ENCODE data around the gene ZNF525. TPM values are rescaled to one million over a fixed set of nuclear protein-coding genes. Genes with fewer than 3 reads are reported as not detected.
"Not testable (repeated sequence)": the region's sequence is repeated elsewhere in the genome, so short reads cannot be mapped to it uniquely, and the experiment has no call there.

ZNF525 gene
- 10 to 100 TPM; 10.6 to 14.9 (median 12.0) TPM for total RNA-seq

- Mint-ChIP-seq H3K4me3 (peak within 1 kb of the TSS; percentile 95), H3K36me3 (ENCODE audit: insufficient read depth) (peaks cover 10% of the 10 kb centered on the region), H3K4me1 (ENCODE audit: low read depth) (peaks cover 24% of the 10 kb centered on the region), H3K9me3 (peaks cover 4% of the 10 kb centered on the region), H3K27me3 (ENCODE audit: low read depth) (no peaks in the 10 kb centered on the region)
- ATAC-seq (peak; percentile 99 to 100), DNase-seq (peak; percentile 98)
These were observed at the start of gene ZNF525 for GRCh38 chr19:53365134-53365898. Gene ZNF525 (plus strand): TSS chr19:53365705. CDS start chr19:53372282, 6,577 bp downstream.

- peaks cover 18% of the 10 kb centered on the region for H3K9me3 Mint-ChIP-seq
- peak overlapping the region; percentile 32 for H3K4me3 Mint-ChIP-seq
- H3K36me3 Mint-ChIP-seq (ENCODE audit: insufficient read depth), result peaks cover 5% of the 10 kb centered on the region
- ATAC-seq (no peak), DNase-seq (no peak)
- peaks cover 7% of the 10 kb centered on the region for H3K4me1 Mint-ChIP-seq (ENCODE audit: low read depth)
- H3K27me3 Mint-ChIP-seq (ENCODE audit: low read depth), result peaks cover 19% of the 10 kb centered on the region
These were observed 36.5 kb upstream of the ZNF525 start for GRCh38 chr19:53328967-53329366.

- Mint-ChIP-seq H3K27me3 (ENCODE audit: low read depth) (peaks cover 14% of the 10 kb centered on the region), H3K36me3 (ENCODE audit: insufficient read depth) (peaks cover 13% of the 10 kb centered on the region), H3K9me3 (peaks cover 13% of the 10 kb centered on the region)
These were observed 33.0 kb upstream of the ZNF525 start for GRCh38 chr19:53332484-53332883.

GRCh38 chr19:53333066-53333462 lies 32.4 kb upstream of the ZNF525 start:
- H3K4me1 Mint-ChIP-seq (ENCODE audit: low read depth), result peaks cover 18% of the 10 kb centered on the region
- H3K27me3 Mint-ChIP-seq (ENCODE audit: low read depth), result peaks cover 10% of the 10 kb centered on the region
- peaks cover 18% of the 10 kb centered on the region for H3K36me3 Mint-ChIP-seq (ENCODE audit: insufficient read depth)
- ATAC-seq (peak; percentile 29 to 35), DNase-seq (peak; percentile 5)
- H3K4me3 Mint-ChIP-seq, result peak overlapping the region; percentile 93
- peaks cover 9% of the 10 kb centered on the region for H3K9me3 Mint-ChIP-seq

More at GRCh38 chr19:53332484-53332883, 33.0 kb upstream of the ZNF525 start:
- ATAC-seq (no peak), DNase-seq (no peak)
- peak overlapping the region; percentile 93 for H3K4me3 Mint-ChIP-seq
- peaks cover 18% of the 10 kb centered on the region for H3K4me1 Mint-ChIP-seq (ENCODE audit: low read depth)

- H3K27me3 Mint-ChIP-seq (ENCODE audit: low read depth), result peaks cover 7% of the 10 kb centered on the region
- peaks cover 25% of the 10 kb centered on the region for H3K36me3 Mint-ChIP-seq (ENCODE audit: insufficient read depth)
- peak; percentile 97 to 98 for ATAC-seq
- DNase-seq, result peak; percentile 94
- peak within 1 kb of the TSS; percentile 93 for H3K4me3 Mint-ChIP-seq
- H3K9me3 Mint-ChIP-seq, result peaks cover 6% of the 10 kb centered on the region
- H3K4me1 Mint-ChIP-seq (ENCODE audit: low read depth), result peaks cover 16% of the 10 kb centered on the region
These were observed 31.7 kb upstream of the ZNF525 start, which contains the start of gene ZNF845 for GRCh38 chr19:53333463-53334449. Gene ZNF845 (plus strand): TSS chr19:53333749. CDS start chr19:53341308, 7,559 bp downstream.

- not testable (repeated sequence) for H3K4me3 Mint-ChIP-seq; DNase-seq; H3K4me1 Mint-ChIP-seq (ENCODE audit: low read depth); H3K27me3 Mint-ChIP-seq (ENCODE audit: low read depth); ATAC-seq
- H3K9me3 Mint-ChIP-seq, result peaks cover 36% of the 10 kb centered on the region
- H3K36me3 Mint-ChIP-seq (ENCODE audit: insufficient read depth), result peaks cover 84% of the 10 kb centered on the region
These were observed 21.1 kb upstream of the ZNF525 start for GRCh38 chr19:53344403-53344802.

GRCh38 chr19:53355739-53356138 lies 9.8 kb upstream of the ZNF525 start:
- Mint-ChIP-seq H3K27me3 (ENCODE audit: low read depth) (no peaks in the 10 kb centered on the region), H3K9me3 (peaks cover 49% of the 10 kb centered on the region), H3K4me1 (ENCODE audit: low read depth) (no peaks in the 10 kb centered on the region), H3K4me3 (no peak overlapping the region), H3K36me3 (ENCODE audit: insufficient read depth) (peaks cover 34% of the 10 kb centered on the region)
- ATAC-seq (no peak), DNase-seq (no peak)

- Mint-ChIP-seq H3K27me3 (ENCODE audit: low read depth) (no peaks in the 10 kb centered on the region), H3K9me3 (peaks cover 30% of the 10 kb centered on the region), H3K4me1 (ENCODE audit: low read depth) (no peaks in the 10 kb centered on the region), H3K4me3 (no peak overlapping the region), H3K36me3 (ENCODE audit: insufficient read depth) (peaks cover 12% of the 10 kb centered on the region)
- ATAC-seq (no peak), DNase-seq (no peak)
These were observed 7.5 kb upstream of the ZNF525 start for GRCh38 chr19:53357821-53358581.

- not testable (repeated sequence) for H3K4me3 Mint-ChIP-seq; ATAC-seq; DNase-seq; H3K36me3 Mint-ChIP-seq (ENCODE audit: insufficient read depth); H3K4me1 Mint-ChIP-seq (ENCODE audit: low read depth); H3K27me3 Mint-ChIP-seq (ENCODE audit: low read depth)
- H3K9me3 Mint-ChIP-seq, result peaks cover 20% of the 10 kb centered on the region
These were observed 5.4 kb upstream of the ZNF525 start for GRCh38 chr19:53360056-53360455.

GRCh38 chr19:53365899-53366493 lies 491 bp downstream of the ZNF525 start:
- Mint-ChIP-seq H3K9me3 (peaks cover 9% of the 10 kb centered on the region), H3K4me3 (peak overlapping the region; percentile 95), H3K4me1 (ENCODE audit: low read depth) (peaks cover 24% of the 10 kb centered on the region), H3K36me3 (ENCODE audit: insufficient read depth) (peaks cover 16% of the 10 kb centered on the region), H3K27me3 (ENCODE audit: low read depth) (no peaks in the 10 kb centered on the region)
- DNase-seq (peak; percentile 33), ATAC-seq (peak; percentile 52 to 59)

GRCh38 chr19:53372196-53372595 lies 6.7 kb downstream of the ZNF525 start:
- H3K36me3 Mint-ChIP-seq (ENCODE audit: insufficient read depth), result peaks cover 62% of the 10 kb centered on the region
- peaks cover 16% of the 10 kb centered on the region for H3K9me3 Mint-ChIP-seq
- ATAC-seq, result no peak
- H3K4me3 Mint-ChIP-seq, result no peak overlapping the region
- H3K27me3 Mint-ChIP-seq (ENCODE audit: low read depth), result no peaks in the 10 kb centered on the region
- DNase-seq, result no peak
- peaks cover 4% of the 10 kb centered on the region for H3K4me1 Mint-ChIP-seq (ENCODE audit: low read depth)

GRCh38 chr19:53374288-53374687 lies 8.8 kb downstream of the ZNF525 start:
- Mint-ChIP-seq H3K9me3 (peaks cover 16% of the 10 kb centered on the region), H3K4me1 (ENCODE audit: low read depth) (no peaks in the 10 kb centered on the region), H3K27me3 (ENCODE audit: low read depth) (no peaks in the 10 kb centered on the region), H3K36me3 (ENCODE audit: insufficient read depth) (peaks cover 73% of the 10 kb centered on the region), H3K4me3 (no peak overlapping the region)
- ATAC-seq (no peak), DNase-seq (no peak)

GRCh38 chr19:53374743-53375142 lies 9.2 kb downstream of the ZNF525 start:
- no peaks in the 10 kb centered on the region for H3K4me1 Mint-ChIP-seq (ENCODE audit: low read depth)
- peaks cover 76% of the 10 kb centered on the region for H3K36me3 Mint-ChIP-seq (ENCODE audit: insufficient read depth)
- no peak for DNase-seq
- peaks cover 16% of the 10 kb centered on the region for H3K9me3 Mint-ChIP-seq
- no peak overlapping the region for H3K4me3 Mint-ChIP-seq
- ATAC-seq, result no peak
- no peaks in the 10 kb centered on the region for H3K27me3 Mint-ChIP-seq (ENCODE audit: low read depth)
